ENCODE data around the gene PCGF2.

The PCGF2 gene

GRCh38 chr17:38717139-38717745, 30.9 kb downstream of the PCGF2 start:
- DNase-seq (ENCODE audit: low spot score) = no peak

DNA sequence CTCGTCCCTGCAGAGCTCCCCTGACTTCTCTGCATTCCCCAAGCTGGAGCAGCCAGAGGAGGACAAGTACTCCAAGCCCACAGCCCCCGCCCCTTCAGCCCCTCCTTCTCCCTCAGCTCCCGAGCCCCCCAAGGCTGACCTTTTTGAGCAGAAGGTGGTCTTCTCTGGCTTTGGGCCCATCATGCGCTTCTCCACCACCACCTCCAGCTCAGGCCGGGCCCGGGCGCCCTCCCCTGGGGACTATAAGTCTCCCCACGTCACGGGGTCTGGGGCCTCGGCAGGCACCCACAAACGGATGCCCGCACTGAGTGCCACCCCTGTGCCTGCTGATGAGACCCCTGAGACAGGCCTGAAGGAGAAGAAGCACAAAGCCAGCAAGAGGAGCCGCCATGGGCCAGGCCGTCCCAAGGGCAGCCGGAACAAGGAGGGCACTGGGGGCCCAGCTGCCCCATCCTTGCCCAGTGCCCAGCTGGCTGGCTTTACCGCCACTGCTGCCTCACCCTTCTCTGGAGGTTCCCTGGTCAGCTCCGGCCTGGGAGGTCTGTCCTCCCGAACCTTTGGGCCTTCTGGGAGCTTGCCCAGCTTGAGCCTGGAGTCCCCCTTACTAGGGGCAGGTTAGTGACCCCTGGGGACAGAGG, 31.6 kb downstream of the PCGF2 start:
- no peak for DNase-seq (ENCODE audit: low spot score)

DNA sequence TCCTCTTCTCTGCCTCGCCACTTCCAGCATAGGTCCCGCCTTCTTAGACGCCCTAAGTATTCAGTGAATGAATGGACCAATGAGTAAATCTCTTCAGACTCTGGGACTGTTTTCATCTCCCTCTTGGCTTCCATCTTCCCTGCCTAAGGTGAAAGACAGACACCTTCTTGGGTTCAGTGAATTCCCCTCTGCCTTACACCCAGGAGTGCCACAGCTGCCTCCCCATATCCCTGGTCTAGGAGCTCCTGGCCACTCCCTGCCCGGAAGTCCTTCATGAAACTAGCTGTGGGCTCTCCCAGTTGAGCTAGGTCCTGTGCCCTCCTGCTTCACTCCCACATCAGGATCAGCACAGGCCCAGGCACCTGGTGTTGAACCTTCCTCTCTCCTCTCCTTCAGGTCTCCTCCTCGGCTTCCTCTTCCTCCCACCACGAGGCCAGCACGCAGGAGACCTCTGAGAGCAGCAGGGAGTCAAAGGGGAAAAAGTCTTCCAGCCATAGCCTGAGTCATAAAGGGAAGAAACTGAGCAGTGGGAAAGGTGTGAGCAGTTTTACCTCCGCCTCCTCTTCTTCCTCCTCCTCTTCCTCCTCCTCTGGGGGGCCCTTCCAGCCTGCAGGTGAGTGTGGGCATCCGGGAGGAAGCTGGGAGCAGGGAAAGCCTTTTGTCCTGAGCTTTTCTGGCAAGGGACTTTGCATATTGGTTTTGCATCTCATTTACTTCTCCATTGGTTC, 32.8 kb downstream of the PCGF2 start:
- DNase-seq (ENCODE audit: low spot score) = no peak

DNA sequence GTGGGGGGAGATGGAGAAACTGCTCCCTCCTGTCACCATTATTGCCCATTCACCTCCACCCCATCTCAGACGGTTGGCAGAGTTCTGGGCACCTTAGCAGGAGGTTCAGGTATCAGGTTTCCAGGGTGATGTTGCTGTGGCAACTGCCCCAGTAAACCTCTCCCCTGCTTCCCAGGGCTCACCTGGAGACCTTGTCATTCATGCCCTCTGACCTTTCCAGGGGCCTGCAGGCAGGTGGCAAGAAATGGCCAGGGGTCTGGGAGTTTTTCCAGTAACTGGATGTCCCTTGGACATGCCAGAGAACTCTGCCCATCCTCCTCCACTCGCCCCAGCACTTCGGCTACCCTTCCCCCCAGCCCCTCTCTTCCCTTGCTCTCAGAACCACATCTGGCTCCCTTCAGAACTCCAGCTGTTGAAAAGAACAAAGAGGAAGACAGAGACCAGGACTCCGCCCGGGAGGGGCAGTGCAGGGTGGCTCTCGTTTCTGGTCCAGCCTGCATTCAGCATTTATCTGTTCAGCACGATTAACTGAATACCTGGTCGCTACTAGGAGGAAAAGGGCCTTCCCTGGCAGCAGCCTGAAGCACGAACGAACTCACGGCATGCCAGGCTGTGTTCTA, 34.6 kb downstream of the PCGF2 start:
- no peak for DNase-seq (ENCODE audit: low spot score)

DNA sequence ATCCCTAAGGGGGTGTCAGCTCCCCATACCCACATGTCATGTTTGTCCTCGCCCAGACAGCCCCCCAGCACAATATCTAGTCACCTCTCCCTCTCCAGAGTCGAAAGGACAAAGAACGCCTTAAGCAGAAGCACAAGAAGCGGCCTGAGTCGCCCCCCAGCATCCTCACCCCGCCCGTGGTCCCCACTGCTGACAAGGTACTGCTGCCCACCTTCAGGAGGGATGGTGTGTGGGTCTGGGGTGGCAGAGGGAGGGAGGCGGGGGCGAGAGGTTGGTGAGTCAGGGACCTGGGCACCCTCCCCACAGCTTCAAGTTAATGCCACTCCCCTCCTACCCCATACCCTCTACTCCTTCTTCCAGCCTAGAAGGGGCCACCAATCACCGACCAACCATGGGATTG, 35.5 kb downstream of the PCGF2 start:
- no peak for DNase-seq (ENCODE audit: low spot score)

GRCh38 chr17:38711792-38712571, 36.2 kb downstream of the PCGF2 start:
- DNase-seq (ENCODE audit: low spot score) = no peak

DNA sequence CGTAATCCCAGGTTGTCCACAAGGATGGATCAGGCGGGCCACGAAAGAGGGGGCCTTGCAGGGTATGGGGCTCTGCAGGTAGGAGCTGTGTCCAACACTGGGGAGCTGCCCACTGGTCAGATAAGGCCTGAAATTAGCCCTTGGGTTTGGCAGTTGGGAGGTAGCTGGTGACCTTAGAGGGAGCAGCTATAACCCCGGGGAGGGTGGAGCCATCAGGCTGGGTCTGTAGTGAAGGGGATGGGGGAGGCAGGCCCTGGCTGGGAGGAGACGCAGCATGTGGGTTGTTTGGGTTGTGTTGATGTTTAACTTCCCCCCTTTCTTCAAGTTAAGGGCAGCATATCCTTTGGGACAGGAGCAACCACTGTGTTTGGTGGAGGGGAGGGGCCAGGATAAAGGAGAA, 37.2 kb downstream of the PCGF2 start:
- no peak for DNase-seq (ENCODE audit: low spot score)

GRCh38 chr17:38710604-38710962, 37.6 kb downstream of the PCGF2 start:
- DNase-seq (ENCODE audit: low spot score) = no peak

- no peak for DNase-seq (ENCODE audit: low spot score)
Observed at GRCh38 chr17:38709864-38710603, 38.1 kb downstream of the PCGF2 start.

GRCh38 chr17:38709104-38709820, 38.9 kb downstream of the PCGF2 start:
- no peak for DNase-seq (ENCODE audit: low spot score)

DNA sequence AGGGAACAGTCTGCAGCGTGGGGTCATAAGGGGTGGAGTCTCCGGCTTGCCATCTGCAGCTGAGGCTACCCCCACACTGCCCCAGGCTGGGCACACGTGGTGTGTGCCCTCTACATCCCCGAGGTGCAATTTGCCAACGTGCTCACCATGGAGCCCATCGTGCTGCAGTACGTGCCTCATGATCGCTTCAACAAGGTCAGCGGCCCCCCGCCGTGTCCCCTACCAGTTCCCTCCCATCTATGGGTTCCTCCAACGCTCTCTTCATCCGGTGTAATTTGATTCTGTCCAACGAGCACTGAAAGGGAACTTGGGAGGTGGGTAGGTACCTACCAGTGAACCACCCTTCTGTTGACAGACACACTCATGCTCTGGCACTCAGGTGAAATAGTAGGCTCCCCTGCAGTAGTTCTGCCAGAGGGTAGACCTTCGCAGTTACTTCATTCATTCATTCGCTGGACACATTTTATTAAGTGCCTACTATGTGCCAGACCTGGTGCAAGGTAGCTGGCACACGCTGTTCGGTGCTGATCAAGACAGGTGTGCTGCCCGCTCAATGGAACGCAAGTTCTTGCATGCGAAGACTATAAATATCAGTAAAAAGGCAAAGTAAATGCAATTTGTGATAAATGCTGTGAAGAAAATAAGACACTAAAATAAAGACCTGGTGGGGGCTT, 40.3 kb downstream of the PCGF2 start:
- DNase-seq (ENCODE audit: low spot score) = no peak

GRCh38 chr17:38706505-38707216, 41.5 kb downstream of the PCGF2 start:
- no peak for DNase-seq (ENCODE audit: low spot score)

- DNase-seq (ENCODE audit: low spot score) = no peak
Observed at GRCh38 chr17:38705803-38706504, 42.2 kb downstream of the PCGF2 start.

GRCh38 chr17:38705523-38705802, 42.7 kb downstream of the PCGF2 start:
- DNase-seq (ENCODE audit: low spot score) = no peak

DNA sequence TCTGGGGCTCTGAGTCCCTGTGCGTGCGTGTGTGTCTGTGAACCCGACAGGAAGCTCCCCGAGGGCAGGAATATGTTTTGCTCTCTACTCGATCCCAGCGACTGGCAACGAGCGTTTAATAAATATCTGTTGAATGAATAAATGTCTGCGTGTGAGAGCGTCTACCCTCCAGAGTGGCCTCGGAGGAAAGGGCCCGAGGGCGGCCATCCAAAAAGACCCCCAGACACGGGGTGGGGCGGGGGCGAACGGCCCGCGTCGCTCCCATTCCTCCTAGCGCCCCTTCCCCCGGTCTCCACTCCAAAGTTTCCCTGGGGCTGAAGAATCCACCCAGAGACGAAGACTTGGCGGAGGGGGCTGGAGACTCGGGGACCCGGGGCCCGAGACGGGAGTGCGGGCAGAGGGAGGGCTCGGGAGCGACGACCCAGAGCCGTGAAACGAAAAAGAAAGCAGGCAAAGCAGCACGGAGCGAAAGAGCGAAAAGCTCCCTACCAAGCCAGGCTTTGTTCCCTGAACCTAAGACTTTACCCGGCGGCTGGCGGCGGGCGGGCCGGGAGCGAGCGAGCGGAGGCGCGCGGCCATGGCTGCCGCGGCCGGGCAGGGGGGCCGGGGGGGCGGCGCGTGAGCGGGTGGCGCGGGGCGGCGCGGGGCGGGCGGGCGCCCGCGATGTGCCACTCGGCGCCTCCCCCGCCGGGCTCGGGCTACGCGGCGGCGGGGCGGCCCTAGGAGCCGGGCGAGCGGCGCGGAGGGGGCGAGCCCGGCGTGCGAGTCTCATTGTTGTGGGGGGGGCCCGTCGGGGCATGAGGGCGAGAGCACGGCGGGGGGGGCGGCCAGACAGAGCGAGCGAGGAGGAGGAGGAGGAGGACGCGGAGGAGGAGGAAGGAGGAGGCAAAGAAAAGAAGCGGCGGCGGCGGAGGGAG, 43.3 kb downstream of the PCGF2 start, which contains the start of gene MLLT6:
TSS of gene MLLT6 (plus strand) at position 668 of the 917 bp plus-strand sequence. CDS start 360 bp downstream, outside the sequence.
- peak; percentile 84 for DNase-seq (ENCODE audit: low spot score)

DNA sequence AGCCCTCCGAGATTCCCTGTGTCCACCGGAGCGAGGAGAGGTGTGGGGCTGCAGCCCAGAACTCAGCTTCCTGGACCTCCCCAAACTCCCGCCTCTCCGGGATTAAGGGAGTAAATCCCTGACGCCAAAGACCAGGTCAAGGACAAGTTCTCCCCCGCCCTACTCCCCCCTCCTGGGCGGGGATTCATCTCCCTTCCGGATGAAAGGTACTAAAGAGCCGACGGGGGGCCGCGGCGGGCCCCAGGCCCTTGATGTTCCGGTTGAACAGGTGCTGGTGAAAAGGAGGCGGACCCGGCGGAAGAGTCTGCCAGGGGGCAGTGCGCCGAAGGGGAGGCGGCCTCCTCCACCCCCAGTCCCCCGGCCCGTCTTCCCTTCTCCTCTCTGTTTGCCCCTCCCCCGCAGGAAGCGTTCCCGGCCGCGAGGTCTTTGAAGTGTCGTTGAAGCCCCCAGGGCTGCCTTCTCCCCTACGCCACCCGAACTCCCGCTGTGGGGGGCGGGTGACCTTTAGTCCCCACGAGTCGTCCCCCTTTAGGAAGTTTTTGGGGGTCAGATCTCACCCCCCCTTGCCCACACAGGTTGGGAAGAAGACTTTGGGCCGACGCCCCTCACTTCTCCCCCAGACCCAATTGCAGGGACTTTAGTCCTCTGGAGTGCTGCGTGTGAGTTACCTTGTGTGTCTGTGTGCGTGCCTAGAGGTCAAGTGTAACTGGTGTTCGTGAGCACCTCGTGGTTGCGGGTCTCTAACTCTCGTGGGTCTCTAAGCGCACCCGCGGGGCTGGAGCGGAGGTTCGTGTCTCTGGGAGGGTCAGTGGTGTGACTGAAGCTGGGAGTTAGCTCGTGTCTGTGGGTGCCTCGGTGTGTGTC, 44.2 kb downstream of the PCGF2 start:
- peak; percentile 77 for DNase-seq (ENCODE audit: low spot score)
